T follicular helper cell (primary cell): Measurements from ENCODE around the gene SLC9A5.

Experiments
- DNase-seq: peaks from one replicate; pipeline ENCODE4 v3.0.0-alpha.2; 2020; ENCODE audit warnings: low read depth

The SLC9A5 gene

DNA sequence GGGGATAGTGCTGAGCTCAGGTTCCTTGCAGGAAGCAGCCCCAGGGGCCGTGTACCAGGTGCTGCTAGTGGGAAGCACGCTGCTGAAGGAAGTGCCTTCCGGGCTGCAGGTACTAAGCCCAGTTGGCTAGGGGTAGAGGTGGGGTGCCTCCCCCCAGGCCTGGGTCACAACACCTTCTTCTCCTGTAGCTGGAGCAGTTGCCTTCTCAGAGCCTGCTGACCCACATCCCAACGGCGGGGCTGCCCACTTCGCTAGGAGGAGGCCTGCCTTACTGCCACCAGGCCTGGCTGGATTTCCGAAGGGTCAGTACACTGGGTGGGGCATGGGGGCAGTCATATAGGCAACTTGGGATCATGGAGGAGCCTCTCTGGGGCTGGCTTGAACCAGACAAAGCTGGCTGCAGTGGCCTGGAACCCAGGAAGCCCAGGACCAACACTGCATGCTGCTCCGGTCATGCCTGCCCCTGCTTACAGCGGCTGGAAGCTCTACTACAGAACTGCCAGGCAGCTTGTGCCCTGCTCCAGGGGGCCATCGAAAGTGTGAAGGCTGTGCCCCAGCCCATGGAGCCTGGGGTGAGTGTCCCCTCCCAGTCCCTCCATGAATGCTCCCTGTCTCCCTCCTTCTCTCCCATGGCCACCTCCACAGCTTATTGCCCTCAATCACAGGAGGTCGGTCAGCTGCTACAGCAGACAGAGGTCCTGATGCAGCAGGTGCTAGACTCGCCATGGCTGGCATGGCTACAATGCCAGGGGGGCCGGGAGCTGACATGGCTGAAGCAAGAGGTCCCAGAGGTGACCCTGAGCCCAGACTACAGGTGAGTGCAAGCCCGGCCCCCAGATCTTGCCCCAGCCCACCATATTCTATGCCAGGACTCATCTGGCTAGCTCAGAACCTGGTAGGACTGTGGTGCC lies 33.0 kb downstream of the SLC9A5 start:
- no peak for DNase-seq

DNA sequence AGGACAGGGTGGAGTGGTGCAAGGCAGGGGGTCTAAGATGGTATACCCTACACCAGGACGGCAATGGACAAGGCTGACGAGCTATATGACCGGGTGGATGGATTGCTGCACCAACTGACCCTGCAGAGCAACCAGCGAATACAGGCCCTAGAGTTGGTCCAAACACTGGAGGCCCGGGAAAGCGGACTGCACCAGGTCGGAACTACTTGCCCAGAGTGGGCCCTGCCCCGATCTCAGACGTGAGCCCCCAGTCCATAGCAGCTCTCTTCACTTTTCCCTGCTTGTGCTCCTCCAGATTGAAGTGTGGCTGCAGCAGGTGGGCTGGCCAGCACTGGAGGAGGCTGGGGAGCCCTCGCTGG lies 33.6 kb downstream of the SLC9A5 start:
- no peak for DNase-seq

DNA sequence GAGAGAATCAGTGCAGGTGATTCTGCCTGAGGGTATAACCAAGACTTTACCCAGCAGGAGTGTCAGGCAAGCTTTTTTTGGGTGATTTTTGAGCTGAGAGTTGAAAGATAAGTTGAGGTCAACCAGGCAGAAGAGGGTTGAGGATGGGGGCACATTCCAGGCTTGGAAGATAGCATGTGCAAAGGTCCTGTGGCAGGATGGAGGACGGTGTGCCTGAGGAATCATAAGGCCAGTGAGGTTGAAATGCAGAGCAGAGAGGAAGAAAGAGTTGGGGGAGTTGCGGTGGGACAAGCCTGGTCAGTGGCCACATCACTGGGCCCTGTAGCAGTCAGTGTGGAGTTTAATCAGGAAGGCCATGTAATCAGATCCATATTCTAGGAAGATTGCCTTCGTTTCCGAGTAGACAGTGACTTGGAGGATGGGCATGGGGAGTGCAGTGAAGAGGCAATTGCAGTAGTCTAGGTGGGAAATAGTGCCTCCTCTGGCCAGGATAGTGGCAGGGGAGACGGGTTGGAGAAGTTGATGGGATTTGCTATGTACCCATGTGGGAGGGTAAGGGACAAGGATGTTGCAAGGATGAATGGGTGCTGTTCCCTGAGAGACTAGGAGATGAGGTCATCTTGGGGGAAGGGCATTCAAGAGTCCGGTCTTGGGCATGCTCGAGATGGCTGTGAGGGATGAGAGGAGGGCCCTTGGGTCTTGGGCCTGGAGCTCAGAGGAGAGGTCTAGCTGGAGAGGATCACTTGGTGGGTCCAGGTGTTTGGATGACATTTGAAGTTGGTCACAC lies 34.5 kb downstream of the SLC9A5 start:
- no peak for DNase-seq

DNA sequence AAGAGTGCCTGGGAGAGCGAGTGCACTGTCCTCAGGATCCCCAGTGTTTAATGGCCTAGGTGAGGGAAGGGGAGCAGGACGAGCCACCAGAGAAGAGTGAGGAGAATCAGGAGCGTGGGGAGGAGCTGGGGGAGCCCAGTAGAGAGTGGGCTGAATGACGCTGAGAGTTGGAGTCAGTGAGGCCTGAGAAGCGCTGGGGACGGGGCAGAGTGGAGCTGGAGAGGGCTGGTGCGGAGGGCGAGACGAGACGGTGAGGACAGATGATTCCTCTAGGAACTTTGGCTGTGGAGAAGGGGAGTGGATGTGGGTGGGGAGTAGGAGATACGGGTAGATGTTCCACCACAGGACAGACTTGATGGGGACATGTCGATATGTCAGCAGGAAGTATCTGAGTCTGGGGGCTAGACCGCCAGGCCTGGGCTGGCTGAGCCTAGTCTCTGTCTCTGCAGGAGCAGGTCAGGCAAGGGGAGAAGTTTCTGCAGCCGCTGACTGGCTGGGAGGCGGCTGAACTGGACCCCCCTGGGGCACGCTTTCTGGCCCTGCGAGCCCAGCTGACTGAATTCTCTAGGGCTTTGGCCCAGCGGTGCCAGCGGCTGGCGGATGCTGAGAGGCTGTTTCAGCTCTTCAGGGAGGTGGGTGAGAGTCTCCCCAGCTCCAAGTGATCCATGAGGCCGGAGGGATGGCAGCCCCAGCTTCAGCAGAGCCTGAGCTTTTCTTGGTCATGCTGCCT lies 35.2 kb downstream of the SLC9A5 start:
- DNase-seq: no peak

DNA sequence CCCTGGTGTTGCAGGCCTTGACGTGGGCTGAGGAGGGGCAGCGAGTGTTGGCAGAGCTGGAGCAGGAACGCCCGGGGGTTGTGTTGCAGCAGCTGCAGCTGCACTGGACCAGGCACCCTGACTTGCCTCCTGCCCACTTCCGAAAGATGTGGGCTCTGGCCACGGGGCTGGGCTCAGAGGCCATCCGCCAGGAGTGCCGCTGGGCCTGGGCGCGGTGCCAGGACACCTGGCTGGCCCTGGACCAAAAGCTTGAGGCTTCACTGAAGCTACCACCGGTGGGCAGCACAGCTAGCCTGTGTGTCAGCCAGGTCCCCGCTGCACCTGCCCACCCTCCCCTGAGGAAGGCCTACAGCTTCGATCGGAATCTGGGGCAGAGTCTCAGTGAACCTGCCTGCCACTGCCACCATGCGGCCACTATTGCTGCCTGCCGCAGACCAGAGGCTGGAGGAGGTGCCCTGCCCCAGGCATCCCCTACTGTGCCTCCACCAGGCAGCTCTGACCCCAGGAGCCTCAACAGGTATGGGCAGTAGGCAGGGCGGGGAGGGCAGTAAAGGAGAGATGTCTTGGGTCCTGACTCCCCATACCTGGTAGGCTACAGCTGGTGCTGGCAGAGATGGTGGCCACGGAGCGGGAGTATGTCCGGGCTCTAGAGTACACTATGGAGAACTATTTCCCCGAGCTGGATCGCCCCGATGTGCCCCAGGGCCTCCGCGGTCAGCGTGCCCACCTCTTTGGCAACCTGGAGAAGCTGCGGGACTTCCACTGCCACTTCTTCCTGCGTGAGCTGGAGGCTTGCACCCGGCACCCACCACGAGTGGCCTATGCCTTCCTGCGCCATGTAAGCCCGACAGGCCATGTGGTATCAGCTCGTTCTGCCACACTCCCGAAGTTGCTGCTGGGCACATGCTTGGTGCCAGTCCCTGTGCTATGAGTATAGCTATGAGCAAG lies 36.2 kb downstream of the SLC9A5 start:
- DNase-seq: no peak

DNA sequence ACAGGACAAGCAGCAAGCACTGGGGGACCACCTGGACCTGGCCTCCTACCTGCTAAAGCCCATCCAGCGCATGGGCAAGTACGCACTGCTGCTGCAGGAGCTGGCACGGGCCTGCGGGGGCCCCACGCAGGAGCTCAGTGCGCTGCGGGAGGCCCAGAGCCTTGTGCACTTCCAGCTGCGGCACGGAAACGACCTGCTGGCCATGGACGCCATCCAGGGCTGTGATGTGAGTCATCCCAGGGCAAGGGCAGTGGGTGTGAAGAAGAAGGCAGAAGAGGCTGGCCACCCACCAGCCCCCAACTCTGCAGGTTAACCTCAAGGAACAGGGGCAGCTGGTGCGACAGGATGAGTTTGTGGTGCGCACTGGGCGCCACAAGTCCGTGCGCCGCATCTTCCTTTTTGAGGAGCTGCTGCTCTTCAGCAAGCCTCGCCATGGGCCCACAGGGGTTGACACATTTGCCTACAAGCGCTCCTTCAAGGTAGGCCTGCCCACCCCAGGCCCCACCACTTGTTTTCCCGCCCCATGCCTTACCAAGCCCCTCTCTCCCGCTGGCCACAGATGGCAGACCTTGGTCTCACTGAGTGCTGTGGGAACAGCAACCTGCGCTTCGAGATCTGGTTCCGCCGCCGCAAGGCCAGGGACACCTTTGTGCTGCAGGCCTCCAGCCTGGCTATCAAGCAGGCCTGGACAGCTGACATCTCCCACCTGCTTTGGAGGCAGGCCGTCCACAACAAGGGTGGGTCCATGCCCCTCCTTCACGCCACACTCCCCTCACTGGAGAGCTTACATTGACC lies 37.9 kb downstream of the SLC9A5 start:
- no peak for DNase-seq

DNA sequence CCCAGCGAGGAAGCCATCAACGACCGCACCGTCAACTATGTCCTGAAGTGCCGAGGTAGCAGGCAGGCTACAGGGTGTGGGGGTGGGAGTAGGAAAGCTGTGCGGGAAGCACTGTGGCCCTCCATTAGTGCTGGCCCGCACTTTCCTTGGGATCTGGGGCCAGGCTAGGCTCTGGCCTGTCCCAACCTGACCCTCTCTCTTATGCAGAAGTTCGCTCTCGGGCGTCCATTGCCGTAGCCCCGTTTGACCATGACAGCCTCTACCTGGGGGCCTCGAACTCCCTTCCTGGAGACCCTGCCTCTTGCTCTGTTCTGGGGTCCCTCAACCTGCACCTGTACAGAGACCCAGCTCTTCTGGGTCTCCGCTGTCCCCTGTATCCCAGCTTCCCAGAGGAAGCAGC lies 39.2 kb downstream of the SLC9A5 start:
- no peak for DNase-seq

DNA sequence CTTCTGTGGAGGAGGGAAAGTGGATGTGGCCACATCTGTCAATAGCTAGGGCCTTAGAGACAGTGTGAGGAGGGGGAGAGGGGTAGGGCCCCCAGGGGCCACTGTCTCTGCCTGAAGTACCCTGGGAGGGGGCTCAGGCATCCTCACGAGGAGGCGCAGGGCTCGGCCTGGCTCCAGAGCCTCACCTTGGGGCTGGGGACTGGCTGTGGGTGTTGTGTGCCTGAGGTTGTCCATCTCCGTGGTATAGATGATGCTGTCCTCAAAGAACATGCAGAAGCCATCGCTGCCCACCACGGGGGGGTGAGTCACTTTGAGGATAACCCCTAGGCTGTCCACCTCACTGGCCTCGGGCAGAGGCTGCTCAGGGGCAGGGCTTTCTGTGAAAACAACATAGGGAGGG lies 42.7 kb downstream of the SLC9A5 start:
- DNase-seq: no peak

DNA sequence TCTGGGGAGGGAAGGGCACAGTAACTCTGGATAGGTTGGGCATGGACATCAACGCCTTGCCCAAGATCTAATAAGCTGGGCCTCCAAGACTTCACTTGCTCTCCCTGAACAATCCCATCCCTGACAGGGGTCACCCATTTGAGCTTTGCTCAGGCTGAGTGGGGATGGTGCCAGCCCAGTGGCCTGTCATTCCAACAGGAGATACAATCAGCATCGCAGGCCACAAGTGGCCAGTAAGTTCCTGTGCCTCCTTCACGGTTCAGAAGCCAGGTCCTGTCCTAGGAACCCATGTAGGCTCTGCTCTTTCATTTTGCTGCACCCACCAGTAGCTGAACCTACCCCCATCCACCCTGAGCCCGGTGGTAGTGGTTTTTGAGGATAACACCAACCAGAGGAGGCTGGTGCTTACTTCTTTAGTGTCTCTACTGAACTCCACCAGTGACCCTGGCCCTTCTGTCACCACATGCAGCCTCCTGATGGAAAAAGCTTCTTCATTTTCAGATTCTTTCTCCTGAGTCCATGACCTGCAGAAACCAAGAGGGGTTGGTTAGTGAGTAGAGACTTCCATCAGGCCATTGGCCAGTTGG lies 45.5 kb downstream of the SLC9A5 start:
- DNase-seq: no peak

DNA sequence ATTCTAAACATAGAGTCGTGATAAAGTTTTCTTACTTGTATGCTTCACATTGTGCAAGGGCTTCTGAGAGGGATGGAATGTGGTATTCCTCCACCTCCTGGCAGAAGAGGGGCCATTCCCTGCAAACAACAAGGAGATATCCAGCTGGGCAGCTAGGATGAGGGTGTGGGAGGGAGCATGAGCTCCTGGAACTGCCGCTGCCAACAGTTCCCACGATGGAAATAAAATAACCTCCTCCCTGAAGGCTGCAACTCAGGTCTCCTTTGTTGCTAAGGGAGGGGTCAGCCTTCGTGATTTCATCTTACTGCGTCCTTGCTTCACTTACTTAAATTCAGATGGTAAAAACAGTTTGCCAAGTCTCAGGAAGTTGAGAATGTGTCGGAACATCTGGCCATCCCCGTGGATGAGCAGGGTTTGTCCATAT lies 46.2 kb downstream of the SLC9A5 start:
- no peak for DNase-seq

DNA sequence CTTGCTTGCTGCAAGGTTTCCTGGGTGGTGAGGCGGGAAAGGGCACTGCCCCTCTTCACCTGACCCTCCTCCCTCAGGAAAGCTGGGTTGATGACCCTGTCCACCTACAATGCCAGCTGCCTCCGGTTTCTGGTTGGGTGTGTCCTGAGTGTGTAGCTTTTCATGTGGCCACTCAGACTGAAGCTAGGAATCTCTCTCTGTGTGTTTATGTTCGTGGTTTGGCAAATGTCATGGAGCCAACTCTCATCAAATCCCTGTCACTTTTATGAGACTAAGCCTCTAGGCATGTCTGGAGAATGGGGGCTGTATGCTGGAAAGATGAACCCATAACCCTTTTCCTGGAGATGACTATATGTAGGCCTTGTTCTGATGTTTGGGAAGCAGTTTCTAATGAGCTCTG lies 47.6 kb downstream of the SLC9A5 start:
- DNase-seq: no peak

DNA sequence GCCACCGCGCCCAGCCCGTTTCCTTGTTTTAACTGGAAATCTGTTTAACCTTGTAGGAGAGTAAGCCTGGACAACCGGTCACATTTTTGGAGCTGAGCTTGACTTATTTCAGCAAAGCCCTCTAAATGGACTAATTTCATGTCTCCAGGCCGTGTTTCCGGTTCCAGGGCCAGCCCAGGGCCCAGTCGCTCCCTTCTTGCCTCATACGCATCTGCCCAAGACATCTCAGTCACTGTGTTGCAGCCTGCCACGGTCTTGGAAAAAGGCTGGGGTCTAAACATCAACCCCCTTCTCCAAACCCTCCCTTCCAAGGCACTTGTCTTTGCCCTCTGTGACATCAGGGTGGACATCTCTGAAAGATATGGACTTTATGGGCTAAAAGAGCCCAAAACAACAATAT lies 49.5 kb downstream of the SLC9A5 start:
- DNase-seq: no peak

DNA sequence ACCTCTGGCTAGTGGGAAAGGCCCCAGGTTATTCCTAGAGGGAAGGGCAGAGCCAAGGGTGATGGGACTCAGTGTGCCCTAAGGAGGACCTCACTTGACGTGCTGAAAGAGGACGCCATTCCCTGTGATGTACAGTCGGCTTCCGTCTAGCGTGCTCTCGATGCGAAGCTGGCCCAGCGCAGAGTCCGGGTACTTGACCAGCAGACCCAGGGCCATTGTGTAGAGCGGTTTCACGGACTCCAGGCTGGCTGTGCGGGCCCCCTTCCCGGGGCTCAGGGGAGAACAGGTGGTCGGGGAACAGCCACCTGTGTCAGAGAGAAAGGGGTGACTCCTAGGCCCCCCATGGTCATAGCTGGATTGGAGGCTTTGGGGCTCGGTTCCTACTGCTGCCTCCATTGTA lies 50.5 kb downstream of the SLC9A5 start:
- DNase-seq: no peak

DNA sequence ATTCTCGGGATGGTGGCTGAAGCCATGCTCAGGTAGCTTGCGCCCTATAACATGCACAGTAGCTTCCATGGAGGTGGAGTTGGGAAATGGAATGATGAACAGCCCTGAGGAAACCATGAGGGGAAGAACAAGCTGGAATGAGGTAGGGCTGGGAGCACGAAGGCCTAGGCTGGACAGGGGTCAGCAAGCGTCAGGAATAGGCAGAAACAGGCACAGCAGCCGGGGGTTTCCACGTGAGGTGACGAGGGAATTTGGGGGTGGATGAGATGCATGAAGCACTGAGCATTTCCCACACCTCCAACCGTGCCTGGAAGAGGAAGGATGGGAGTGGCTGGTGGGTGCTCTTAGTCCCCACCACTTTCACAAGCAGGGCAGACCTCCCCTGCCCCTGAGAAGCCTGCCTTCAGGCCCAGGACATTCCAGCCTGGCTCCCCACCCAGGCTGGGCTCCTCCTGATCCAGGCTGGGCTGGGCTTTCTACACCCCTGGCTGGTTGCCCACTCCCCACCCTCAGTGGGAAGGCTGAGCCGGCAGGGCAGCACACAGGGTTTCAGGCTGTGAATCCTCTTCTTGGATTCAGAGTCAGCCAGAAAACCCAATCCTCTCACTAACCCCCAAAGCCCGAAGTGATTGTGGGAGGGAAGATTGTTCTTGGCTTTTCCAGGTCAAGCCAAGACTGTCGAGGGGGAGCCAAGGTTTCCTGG lies 52.5 kb downstream of the SLC9A5 start:
- DNase-seq: no peak

DNA sequence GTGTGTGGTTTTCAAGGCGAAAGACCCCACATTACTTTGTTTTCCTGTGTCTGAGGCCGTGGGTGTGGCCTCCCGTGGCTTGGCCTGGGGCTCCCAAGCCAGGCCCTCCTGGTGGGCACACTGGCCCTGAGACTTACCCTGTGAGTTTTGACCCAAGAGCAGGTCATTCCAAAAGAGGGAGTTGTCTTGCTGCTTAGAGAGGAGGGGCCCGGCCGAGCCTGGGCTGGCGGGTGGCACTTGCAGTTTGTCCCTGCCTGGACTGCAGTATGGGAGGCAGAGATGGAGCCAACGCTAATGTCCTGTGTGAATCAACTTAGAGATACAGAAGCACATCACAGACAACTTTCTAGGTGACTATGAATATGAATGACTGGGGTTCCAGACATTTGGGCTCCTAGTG lies 53.3 kb downstream of the SLC9A5 start:
- DNase-seq: no peak

DNA sequence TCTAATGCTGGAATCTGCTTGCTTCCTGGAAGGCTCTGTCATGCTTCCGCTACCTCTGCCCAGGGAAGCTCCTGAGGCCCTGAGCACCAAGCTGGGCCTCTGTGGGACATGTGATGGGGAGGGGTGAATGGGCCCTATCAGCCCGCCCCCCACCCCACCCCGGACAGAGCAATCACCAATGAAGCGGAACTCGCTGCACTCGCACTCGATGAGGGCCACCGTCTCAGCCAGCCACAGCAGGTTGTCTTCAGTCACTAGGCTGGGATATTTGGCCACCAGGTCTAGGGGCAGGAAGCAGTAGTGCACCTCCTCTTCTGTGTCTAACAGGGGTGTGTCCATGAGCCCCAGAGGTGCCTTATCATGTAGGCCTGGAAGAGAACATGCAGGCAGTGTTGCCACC lies 54.2 kb downstream of the SLC9A5 start:
- DNase-seq: no peak

DNA sequence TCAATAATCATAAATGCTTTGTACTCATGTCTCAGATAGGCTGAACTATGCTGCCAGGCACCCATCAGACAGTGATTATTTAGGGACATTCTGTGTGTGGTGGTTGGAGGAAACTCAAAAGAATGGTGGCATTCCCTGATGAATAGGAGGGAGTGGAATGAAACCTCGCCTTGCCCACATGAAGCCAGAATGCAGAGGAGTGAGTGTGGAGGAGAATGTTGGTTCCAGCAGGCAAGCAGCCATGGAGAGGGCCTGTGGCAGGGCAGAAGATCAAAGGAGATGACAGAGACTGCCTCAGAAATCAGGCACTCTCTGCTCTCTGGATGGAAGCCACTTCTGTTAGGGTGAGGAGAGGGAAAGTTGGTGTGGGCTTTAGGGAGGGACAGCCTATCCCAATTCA lies 55.2 kb downstream of the SLC9A5 start:
- no peak for DNase-seq

DNA sequence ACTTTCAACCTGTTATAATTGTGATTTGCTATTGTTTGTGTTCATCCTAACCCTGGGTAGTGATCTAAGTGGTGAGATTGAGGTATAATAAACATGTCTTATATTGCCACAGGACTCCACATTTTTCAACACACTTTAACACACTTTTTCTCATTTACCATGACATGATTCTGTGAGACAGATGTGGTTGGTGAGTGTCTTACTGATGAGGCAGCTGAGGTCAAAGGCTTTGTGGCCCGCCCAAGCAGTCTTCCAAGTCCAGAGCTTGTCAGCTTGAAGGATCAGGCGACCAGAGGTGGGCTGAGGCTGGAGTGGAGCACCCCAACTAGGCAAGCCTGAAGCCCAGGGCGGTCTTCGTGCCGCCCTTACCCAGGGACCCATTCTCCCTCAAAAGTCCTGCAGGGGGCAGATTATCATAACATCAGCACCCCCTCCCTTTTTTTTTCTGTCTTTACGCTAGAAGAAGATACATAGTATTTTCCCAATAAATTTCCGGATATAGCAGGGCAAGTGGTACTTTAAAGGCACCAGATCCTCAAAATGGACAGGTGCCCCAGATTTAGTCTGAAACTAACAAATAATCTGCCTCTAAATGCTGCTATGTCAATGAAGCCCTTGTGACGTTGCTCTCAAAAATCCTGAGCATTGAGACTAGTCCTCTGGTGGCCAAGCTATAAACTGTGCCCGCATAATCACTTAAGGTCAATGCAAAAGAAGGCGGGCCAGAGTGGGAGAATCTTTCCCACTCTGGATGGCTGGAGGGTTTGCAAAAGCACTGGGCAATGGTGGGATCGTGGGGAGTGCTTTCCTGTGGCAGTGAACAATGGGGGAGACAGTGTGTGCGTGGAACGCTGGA lies 56.7 kb downstream of the SLC9A5 start:
- DNase-seq: no peak

DNA sequence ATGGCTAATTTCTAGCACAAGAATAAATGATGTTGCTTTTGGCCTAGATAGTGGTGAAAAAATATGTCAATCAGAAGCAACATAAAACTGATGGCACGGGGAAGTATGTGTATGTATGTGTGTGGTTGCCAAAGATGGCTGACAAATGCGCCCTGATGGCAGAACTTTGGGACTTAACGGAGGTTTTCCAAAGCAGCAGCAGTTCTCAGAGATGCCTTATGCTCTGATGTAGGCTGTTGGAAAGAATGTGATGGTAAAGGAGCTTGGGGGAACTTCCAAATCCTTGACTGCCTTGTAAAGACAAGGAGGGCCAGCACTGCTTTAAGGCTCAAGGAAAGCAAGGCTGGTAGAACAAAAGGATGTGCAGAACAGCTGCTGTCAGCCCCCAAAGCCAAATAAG lies 61.8 kb downstream of the SLC9A5 start:
- no peak for DNase-seq
